Stimulated activated CD8-positive, alpha-beta memory T cell treated with anti-CD3 and anti-CD28 coated beads, Interleukin-12 subunit alpha, Interleukin-12 subunit beta, amount 100 ng/mL, for 1 hour (primary cell): ENCODE measurements around the gene TMEM92.
"Not testable (repeated sequence)": the region's sequence is repeated elsewhere in the genome, so short reads cannot be mapped to it uniquely, and the experiment has no call there.

Source experiments
- DNase-seq: peaks from one replicate; pipeline ENCODE4 v3.0.0-alpha.2; 2020; ENCODE audit warnings: low read depth

TMEM92 gene

DNA sequence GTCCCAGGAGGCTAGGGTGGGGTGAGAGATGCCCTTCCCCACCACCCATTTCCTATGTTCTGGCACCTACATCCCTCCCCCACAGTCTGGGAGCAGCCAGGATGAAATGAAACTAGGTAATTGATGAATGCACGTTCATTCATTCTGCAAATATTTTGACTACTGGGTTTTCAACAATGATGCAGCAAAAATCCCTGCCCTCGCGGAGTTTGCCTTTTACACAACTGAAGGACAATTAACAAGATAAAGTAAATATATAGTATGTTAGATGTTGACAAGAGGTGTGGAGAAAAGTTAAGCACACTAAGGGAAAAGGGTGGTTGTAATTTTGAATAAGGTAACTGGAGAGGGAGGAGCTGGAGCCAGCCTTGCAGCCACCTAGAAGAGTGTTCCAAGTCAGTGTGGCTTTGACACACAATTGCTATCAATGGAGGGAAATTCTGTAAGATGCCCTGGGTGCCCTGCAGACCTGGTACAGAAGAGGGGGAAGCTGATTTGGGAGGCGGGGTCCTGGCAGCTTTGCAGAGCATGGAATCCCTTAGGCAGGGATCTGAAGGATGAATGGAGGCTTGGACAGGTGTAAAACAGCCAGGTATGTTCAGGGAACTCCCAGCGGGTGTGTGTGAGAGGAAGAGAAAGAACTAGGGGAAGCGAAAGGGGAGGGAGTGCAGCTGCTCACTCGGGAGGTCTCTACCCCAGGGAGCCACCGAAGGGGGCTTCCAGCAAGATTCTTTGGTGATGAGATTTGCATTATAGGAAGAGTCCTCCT is 2.5 kb downstream of the TMEM92 start:
- DNase-seq = no peak

DNA sequence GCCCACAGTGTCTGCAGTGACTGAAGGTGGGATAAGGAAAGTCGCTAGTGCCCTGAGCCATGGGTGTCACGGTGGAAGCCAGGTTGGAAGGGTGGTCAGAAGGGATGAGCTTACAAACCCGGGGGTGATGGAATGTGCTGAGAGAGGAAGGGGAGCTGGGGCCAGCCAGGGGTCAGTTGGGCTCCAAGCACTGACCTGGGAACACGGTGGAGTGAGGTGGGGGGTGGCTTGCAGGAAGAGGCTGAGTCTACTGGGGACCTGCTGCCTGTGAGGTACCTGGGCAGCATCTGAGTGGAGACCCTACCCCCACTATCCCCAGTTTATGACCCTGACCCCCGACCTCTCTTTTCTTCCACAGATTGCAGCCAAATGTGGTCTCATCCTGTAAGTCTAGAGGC is 3.1 kb downstream of the TMEM92 start:
- no peak for DNase-seq

DNA sequence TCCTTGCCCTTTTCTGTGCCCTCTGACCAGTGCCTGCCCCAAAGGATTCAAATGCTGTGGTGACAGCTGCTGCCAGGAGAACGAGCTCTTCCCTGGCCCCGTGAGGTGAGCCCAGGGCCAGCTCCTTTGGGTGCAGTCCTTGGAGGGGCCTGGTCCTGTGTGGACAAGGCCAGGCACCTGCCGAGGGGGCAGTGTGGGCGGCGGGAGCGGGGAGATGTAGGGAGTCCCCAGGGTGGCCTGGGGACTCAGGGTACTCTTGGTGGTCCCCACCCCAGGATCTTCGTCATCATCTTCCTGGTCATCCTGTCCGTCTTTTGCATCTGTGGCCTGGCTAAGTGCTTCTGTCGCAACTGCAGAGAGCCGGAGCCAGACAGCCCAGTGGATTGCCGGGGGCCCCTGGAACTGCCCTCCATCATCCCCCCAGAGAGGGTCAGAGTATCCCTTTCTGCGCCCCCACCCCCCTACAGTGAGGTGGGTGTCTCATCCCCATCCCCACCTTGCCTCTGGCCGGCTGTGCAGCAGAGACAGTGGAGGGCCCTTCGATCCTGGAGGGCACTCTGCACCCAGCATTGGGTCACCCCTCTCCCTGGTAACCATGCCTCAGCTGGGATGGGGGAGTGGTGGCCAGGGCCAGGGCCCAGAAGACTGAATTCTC is 4.4 kb downstream of the TMEM92 start:
- DNase-seq = no peak

DNA sequence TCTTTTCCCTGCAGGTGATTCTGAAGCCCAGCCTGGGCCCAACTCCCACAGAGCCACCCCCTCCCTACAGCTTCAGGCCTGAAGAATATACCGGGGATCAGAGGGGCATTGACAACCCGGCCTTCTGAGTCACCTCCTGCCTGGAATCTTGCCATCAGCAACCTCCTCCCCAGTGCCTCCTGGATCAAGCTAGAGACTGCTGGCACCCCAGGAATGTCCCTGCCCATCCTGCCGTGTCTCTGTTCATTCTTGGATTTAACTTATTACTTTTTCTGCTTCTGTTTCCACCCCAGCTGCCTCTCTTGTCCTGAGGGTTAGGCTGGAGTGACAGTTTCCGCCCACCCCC is 4.9 kb downstream of the TMEM92 start:
- DNase-seq = no peak

DNA sequence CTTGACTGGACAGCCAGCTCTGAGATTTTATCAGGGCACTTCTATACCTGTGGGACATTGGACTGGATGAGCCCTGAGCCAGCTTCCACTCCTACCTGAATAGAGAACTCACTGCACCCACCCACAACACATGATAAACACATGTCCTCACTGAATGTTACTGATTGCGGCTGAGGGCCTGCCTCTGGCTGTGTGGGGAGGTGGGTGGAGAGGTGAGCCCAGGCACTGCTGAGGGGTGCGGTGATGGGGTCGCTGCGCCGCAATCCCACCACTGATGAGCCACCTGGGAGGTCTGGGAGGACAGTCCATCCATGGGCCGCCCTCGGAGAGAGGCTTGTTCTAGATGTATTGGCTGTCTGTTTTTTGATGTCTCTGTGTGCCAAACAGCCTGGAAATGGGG is 5.4 kb downstream of the TMEM92 start:
- no peak for DNase-seq

DNA sequence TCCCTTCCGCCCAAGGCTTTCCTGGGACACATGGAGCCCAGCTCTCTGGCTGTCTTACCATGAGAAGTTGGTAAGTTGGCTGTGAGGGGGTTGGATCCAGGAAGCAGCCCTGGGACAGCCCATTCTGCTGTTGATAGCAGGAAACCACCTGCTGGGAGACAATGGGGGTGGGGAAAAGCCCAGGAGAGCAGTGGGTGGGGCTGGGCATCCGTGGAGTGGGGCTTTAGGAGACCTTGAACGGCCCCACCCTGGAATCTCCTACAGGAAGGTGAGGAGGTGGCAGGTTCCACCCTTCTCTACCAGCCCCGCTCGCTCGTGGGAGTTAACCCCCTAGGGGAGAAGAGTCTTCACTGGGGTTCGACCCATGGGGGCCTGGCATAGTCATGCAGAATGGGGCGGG is 5.8 kb downstream of the TMEM92 start:
- no peak for DNase-seq

DNA sequence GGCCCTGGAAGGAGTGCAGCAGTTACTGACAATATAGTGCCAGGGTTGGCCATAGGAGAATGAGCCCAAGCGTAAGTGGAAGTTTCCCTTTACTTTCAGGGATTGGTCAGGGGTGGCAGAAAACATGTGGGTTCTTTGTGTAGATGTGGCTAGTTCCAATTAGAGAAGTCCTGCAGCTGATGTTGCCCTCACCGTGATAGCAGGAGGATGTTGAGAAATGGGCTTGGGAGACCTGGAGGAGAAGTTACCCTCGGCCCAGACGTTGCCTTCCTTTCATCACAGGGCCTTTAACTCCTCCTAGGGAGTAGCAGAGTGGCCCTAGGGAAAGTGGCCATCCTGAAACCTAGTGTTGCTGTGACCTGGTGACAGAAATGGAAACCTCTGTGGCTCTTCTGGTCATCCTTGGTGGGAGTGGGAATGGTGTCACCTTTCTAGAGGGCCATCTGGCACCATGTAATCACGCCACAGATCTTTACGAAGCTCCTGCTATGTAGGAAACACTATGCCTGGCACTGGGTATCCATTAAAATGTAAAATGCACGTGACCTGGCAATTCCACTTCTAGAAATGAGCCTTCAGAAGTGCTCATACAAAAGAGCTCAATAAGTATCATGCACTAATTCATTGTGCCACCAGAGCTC is 6.7 kb downstream of the TMEM92 start:
- DNase-seq = no peak

DNA sequence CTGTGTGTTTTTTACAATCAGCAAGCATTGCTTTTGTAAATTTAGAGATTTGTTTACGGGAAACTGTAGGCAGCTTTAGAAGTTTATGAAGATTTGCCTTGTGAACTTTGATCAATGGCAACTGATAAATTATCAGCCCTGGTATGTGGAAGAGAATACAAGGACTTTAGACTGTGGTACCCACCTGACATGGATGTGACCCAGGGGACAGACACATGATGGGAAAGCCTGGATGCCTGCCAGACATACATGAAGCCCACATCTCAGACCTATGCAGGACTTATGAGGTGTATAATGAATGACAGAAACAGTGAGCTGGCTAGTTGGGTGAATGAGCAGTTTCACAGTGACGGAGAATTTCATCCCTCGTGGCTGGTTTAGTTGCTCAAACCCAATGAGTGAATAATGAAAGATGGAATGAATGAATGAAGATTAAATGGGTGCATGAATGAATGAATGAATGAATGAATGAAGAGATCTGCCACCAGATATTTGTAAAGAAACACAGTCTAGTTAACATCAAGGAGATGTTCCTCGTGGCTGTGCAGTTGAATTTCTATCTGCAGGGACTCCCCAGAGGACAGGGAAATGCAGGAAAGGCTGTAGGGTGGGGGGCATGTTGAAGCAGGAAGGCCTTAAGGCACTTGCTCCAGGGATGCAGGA is 7.6 kb downstream of the TMEM92 start:
- DNase-seq = no peak

DNA sequence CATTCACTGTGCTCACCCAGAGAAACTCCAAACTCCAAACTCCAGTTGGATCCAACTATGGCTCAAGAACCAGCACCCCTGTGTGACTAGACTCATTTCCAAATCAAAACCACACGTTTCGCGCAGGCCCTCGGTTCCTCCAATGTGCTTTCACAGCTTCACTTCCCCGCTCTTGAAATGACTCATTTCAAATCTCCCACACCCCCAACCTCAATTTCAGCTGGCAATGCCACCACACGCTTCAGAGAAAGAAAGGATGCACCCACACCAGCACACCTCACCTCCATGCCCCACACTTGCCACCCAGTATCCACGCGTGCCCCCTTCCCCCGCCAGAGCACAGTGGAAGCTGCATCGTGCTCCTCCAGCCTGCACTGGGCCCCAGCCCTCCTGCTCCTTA is 9.0 kb downstream of the TMEM92 start:
- no peak for DNase-seq

DNA sequence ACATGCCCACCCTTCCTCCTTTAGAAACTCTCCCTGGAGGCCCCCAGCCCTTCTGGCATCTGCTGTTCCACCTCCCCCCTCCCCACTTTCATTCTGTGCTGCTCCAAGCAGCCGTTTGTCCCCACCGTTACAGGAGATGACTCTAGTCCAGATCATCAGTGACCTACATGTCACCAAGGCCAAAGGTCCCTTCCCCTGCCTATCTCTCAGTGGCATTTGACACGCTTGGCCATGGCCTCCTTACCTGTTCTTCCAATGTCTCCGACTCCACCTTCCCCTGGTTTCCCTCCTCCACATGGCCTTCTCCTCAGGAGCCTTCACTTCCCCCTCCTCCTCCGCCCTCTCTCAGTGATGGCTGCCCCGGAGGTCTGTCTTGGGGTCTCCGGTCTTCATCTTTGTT is 9.4 kb downstream of the TMEM92 start:
- no peak for DNase-seq

DNA sequence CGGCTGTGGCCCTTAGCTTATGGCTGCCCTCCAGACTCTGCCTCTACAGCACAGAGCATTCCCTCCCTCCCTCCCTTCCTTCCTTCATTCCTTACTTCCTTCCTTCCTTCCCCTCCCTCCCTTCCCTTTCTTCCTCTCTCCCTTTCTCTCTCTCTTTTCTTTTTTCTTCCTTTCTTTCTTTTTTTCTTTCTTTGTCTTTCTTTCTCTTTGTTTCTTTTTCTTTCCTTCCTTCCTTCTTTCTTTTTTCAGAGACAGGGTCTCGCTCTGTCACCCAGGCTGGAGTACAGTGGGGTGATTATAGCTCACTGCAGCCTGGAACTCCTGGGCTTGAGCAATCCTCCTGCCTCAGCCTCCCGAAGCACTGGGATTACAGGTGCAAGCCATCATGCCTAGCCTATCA is 11.7 kb downstream of the TMEM92 start:
- DNase-seq = no peak

DNA sequence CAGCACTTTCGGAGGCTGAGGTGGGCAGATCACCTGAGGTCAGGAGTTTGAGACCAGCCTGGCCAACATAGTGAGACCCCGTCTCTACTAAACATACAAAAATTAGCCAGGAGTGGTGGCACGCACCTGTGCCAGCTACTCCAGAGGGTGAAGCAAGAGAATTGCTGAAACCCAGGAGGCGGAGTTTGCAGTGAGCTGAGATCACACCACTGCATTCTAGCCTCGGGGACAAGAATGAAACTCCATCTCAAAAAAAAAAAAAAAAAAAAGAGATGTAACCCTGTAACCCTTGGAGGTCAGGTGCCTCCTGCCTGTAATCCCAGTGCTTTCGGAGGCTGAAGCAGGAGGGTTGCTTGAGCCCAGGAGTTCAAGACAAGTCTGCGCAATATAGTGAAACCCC is 13.0 kb downstream of the TMEM92 start:
- DNase-seq = not testable (repeated sequence)

DNA sequence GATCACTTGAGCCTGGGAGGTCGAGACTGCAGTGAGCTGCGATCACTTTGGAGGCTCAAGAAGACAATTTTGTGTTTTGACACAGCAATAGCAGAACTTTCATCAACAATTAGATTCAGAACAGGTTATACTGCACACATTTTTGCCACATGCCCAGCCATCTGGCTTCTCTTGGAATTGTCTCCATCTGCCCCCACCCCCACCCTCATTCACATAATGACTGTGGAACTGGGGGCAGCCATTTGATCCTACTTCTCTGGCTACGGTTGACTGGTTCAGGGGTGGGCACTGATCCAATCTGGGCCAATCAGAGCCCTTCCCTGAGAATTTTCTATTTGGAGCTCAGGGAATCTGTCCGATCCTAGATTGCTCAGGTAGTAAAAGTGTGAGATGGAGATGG is 14.0 kb downstream of the TMEM92 start:
- DNase-seq = no peak

DNA sequence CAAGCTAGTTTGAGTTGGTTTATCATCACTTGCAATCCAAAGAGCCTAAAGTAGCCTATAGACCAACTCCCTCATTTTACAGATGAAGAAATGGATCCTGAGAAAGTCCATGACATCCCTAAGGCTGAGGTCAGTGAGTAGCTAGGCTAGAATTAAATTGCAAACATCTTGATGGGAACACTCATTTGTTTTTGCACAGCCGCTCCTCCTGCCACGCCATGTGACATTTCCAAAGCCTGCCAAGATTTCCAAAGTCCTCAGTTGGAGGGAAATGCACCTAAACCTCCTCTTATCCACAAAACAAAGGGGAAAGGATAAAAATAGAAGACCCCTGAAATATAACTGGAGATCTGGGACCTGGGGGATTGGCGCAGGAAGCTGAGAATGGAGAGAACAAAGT is 15.0 kb downstream of the TMEM92 start:
- no peak for DNase-seq

DNA sequence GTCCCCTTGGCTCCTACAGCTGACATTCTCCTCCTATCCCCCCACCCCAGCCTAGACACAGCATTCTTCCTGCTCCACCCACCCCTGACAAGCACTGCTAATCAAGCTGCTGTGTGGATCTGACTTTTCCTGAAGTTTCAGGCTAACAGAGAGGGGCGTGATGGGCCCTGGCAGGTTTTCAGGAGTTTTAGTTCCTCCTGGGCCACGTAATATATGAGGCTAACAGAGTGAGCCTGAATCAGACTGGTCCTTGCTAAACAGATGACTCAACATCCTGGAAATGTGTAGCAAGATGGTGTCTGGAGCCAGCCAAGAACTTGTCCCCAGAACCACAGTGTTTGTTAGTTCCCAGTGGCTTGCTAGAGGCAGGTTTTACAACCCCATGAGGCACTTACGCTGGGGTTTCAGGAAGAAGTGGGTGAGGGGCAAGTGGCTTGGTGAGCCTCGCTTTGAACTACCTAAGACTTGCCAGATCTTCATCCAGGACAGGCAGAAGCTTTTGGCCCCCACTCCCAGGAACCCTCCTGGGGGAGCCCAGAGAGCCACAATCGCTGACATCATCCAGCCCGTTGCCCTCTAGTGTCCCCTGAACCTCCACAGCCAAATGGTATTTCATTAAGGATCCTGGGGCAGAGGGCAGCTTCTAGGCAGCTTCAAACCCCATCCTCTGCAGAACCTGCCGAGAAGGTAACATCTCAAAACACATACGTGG is 15.9 kb downstream of the TMEM92 start:
- DNase-seq = no peak

DNA sequence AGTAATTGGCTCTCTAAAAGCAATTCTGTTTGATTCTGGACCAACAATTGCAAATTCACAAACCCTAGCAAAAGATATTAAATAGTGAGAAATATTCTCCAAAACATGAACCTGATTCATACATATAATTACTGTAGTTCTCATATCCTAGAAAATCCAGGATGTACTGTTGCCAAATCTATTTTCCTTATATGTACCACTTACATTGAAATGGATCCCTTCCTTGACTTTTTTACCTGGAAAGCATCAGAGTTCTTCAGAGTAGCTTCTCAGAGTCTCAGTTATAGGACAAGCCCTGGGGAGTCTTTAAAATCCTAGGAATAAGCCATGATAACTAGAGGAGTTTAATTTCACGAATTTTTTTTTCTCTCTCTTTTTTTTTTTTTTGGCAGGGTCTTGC is 16.7 kb downstream of the TMEM92 start:
- DNase-seq = no peak

DNA sequence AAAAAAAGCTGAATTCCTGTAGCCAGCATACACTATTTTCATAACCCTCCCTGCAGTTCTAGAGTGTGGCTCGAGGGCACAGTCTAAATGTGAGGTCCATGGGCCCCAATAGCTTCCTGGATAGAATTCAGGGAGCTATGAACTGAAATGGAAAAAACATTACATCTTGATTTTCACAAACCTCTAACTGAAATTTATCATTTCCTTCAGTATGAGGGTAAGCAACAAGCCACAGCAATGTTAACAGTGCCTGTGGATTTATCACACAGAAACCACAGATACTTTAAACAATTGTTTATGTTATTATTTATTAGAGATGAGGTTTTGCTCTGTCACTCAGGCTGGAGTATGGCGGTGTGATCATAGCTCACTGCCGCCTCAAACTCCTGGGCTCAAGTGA is 18.2 kb downstream of the TMEM92 start:
- DNase-seq = no peak

DNA sequence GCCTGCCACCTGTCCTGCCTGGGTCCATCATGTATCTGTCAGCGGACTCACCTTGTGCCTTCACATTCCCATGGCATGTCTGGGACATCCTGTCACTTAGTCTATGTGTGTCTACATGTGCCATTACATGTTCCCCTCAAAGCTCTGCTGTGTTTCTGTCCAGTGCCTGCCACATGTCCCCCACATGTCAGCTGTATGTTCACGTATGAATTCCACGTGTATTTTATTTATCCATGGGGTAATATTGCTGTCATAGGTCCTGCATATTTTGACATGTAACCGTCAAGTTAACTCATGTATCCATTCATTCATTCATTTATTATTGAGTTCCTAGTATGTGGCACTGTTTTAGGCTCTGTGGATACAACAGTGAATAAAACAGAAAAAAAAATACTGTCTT is 20.8 kb downstream of the TMEM92 start:
- DNase-seq = no peak

DNA sequence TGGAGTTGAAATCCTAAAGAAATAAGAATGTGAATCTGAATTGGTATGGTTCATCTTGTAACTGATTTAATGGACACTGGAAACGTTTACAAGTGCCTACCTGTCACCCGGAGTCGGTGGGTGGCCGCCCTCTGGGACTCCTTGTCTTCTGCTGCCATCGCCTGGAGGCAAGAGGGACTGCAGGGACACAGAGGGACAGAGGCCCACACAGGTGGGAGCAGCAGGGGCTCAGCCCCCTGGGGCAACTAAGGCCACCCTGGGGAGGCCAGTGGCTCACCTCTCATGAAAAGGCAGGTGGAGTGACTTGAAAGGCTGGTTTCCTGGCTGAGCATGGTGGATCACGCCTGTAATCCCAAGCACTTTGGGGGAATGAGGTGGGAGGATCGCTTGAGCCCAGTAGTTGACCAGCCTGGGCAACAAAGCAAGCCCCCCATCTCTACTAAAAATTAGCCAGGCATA is 23.2 kb downstream of the TMEM92 start:
- DNase-seq = peak; percentile 68

DNA sequence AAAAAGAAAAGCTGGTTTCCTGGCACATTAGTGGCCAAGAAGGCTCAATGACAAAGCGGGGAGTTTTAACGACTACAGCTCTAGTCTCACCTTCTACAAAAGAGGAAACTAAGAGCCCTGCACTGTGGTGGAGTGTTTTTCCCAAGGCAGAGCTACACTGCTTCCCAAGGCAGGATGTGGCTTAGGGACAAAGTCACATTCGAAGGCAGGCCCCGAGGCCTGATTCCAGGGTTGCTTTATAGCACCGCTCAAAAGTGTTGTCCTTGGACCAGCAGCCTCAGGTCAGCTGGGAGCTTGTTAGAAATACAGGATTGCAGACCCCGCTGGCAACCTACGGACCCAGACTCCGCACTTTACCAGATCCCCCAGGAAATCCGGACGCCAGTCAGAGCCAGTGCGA is 23.8 kb downstream of the TMEM92 start:
- DNase-seq = no peak

DNA sequence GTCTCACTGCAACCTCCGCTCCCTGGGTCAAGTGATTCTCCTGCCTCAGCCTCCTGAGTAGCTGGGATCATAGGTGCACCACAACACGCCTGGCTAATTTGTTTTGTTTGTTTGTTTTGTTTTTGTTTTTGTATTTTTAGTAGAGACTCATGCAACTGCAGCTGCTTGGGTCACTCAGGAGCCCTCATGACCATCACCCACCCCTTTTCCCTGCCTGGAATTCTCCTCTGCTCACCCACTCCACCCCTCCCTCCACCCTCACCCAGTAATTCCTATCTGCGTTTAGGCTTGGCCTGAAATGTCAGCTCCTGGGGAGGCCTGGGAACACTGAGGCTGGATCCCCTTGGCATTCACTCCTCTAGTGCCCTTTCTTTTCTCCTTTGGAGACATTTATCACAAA is 25.5 kb downstream of the TMEM92 start:
- no peak for DNase-seq

DNA sequence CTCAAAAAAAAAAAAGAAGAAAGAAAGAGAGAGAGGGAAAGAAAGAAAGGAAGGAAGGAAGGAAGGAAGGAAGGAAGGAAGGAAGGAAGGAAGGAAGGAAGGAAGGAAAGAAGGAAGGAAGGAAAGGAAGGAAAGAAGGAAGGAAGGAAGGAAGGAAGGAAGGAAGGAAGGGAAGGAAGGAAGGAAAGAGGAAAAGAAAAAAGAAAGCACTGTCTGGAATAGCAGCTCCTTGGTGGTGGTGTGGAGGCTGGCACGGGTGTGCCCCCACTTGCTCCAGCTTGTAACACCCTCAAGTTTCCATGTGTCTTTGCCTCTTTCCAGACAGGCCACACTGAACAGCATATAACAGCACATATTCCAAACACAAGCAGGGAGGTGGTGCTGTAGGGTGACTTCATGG is 26.6 kb downstream of the TMEM92 start:
- DNase-seq = not testable (repeated sequence)
